Transverse colon (tissue), 4 donors: Measurements from ENCODE around the gene DNAH3. TPM values are rescaled to one million over a fixed set of nuclear protein-coding genes. Genes with fewer than 3 reads are reported as not detected.

Experiments
- DNase-seq: peaks from one replicate; pipeline ENCODE4 v3.0.0-alpha.2; 2019
- H3K27ac ChIP-seq, 4 donors: fragments of 200-600 bp; sonication (generic); 2 replicates each; pipeline ENCODE4 v1.5.1; 2016 to 2018; ENCODE audit warnings: inconsistent platforms in 4 of 4
- H3K27me3 ChIP-seq: fragments of 200-600 bp; sonication (generic); 2 replicates; pipeline ENCODE4 v1.5.1; 2017; ENCODE audit warnings: inconsistent platforms
- H3K36me3 ChIP-seq, 4 donors: fragments of 200-600 bp; sonication (generic); 2 replicates each; pipeline ENCODE4 v1.5.1; 2017 to 2019; ENCODE audit warnings: inconsistent platforms in 4 of 4
- H3K4me1 ChIP-seq, 4 donors: fragments of 200-600 bp; sonication (generic); 2 replicates each; pipeline ENCODE4 v1.5.1; 2017 to 2020; ENCODE audit warnings: inconsistent platforms in 4 of 4
- H3K4me3 ChIP-seq, 4 donors: fragments of 200-600 bp; sonication (generic); 1 replicate in 1 of 4; 2 replicates in 3 of 4; pipeline versions ENCODE4 v1.5.1 to v1.6.1; 2017 to 2019; ENCODE audit warnings: inconsistent platforms in 4 of 4
- H3K9me3 ChIP-seq, 2 donors: fragments of 200-600 bp; sonication (generic); 2 replicates each; pipeline ENCODE4 v1.5.1; 2017 to 2019; ENCODE audit warnings: inconsistent platforms in 2 of 2
- EP300 ChIP-seq: sonication (generic); formaldehyde crosslinking; IDR thresholded peaks from one replicate; pipeline ENCODE4 v1.6.1; 2017; ENCODE audit warnings: antibody characterized with exemption, low read depth
- POLR2A ChIP-seq: fragments of 450-650 bp; IDR thresholded peaks from one replicate; pipeline ENCODE4 v1.6.1; 2016; ENCODE audit warnings: antibody characterized with exemption, mild to moderate bottlenecking, moderate library complexity
- POLR2AphosphoS5 ChIP-seq, 3 donors: sonication (generic); formaldehyde crosslinking; IDR thresholded peaks; one replicate each; pipeline ENCODE4 v1.6.1; 2016; ENCODE audit warnings: antibody characterized with exemption in 3 of 3
- WGBS, 2 donors: methylation state at CpG; one replicate each; pipeline ENCODE4 v1.1.5; 2018; ENCODE audit warnings: low coverage in 1 of 2; 5-methylcytosine and 5-hydroxymethylcytosine counted together
- in situ Hi-C, 4 donors: fragments of 200-750 bp; cut with MboI; loops; one replicate each; pipeline versions ENCODE4 v1.15.0 to v1.15.1; 2017; ENCODE audit warnings: low sequenced_read_pairs in 3 of 4, low pct_ligation_motif_present in 1 of 4, low pct_unique_long_range_greater_than_20kb in 1 of 4
- intact Hi-C: fragments of 100-400 bp; cut with DNase I; formaldehyde crosslinking; loops from one replicate; pipeline ENCODE4 v1.15.1; 2023; ENCODE audit warnings: low total_unique reads
- total RNA-seq, 4 donors: library from RNA; depleted of rRNA; stranded (reverse); fragments of >200 nt; gene quantifications; one replicate each; pipeline ENCODE4 v1.1.0, GENCODE V29; 2016
- TF ChIP-seq, protein P1 (sequence below), 5 experiments: fragments of 200-600 bp in 3 of 5; fragments of 450-650 bp in 2 of 5; sonication (generic) in 3 of 5; IDR thresholded peaks; 1 replicate in 2 of 5; 2 replicates in 3 of 5; pipeline ENCODE4 v1.5.1; 2016 to 2017; ENCODE audit warnings: antibody characterized with exemption in 5 of 5, inconsistent platforms in 3 of 5, mild to moderate bottlenecking in 2 of 5, moderate library complexity in 1 of 5

DNAH3 gene
- total RNA-seq, 4 donors from 2014 or later, result 1.1 to 28.7 (median 5.5) TPM

DNA sequence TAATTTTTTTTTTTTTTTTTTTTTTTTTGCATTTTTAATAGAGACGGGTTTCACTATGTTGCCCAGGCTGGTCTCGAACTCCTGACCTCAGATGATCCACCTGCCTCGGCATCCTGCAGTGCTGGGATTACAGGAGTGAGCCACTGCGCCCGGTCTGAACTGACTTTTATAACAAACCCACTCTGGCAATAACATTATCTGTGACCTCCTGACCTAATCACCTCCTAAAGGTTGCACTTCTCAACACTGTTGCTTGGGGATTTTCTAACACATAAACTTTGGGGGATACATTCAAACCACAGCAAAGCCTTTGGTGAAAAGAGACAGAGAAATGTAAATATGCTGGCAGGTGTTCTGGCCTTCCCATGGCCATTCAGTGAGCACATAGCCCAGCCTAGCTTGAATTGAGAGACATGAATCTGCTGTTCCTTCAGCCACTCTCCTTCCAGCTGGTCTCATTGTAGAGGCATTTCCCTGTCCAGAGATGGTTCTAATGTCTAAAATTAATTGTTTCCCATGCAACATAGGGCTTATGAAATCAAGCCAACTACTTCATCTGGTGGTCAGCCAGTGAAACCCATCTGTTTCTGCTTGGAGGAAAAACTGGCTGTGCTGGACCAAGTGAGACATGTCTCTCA is 221.8 kb downstream of the DNAH3 start:
- intact Hi-C loops (no loop called here), in situ Hi-C loops (no loop called here)
- Histone ChIP-seq H3K27ac (no peak overlapping the region), H3K36me3 (peaks cover 0 to 9% (median 2%) of the 10 kb centered on the region in 4 donors), H3K4me1 (no peaks in the 10 kb centered on the region), H3K9me3 (no peaks in the 10 kb centered on the region), H3K4me3 (no peak overlapping the region), H3K27me3 (no peaks in the 10 kb centered on the region)
- WGBS, 2 donors, result 83 to 85% methylated on average over 2 to 5 of the region's 5 CpGs
- no peak for TF ChIP-seq POLR2AphosphoS5 (IDR thresholded peaks at IDR 0.05)
- TF ChIP-seq POLR2A, result no peak
- TF ChIP-seq EP300, result no peak
- TF ChIP-seq, protein P1, sequence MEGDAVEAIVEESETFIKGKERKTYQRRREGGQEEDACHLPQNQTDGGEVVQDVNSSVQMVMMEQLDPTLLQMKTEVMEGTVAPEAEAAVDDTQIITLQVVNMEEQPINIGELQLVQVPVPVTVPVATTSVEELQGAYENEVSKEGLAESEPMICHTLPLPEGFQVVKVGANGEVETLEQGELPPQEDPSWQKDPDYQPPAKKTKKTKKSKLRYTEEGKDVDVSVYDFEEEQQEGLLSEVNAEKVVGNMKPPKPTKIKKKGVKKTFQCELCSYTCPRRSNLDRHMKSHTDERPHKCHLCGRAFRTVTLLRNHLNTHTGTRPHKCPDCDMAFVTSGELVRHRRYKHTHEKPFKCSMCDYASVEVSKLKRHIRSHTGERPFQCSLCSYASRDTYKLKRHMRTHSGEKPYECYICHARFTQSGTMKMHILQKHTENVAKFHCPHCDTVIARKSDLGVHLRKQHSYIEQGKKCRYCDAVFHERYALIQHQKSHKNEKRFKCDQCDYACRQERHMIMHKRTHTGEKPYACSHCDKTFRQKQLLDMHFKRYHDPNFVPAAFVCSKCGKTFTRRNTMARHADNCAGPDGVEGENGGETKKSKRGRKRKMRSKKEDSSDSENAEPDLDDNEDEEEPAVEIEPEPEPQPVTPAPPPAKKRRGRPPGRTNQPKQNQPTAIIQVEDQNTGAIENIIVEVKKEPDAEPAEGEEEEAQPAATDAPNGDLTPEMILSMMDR (IDR thresholded peaks at IDR 0.05), result no peak
- no peak for DNase-seq

GRCh38 chr16:20925751-20926150 is 224.9 kb downstream of the DNAH3 start:
- in situ Hi-C loops (no loop called here), intact Hi-C loops (no loop called here)
- no peaks in the 10 kb centered on the region for H3K4me1 ChIP-seq
- WGBS, 2 donors, result 90 to 100% methylated on average over 1 of the region's 1 CpG
- peaks cover 0 to 9% (median 4%) of the 10 kb centered on the region in 4 donors for H3K36me3 ChIP-seq
- no peaks in the 10 kb centered on the region for H3K27me3 ChIP-seq
- no peak for TF ChIP-seq POLR2AphosphoS5 (IDR thresholded peaks at IDR 0.05)
- TF ChIP-seq, protein P1 (IDR thresholded peaks at IDR 0.05), result no peak
- TF ChIP-seq EP300, result no peak
- TF ChIP-seq POLR2A, result no peak
- H3K9me3 ChIP-seq, result no peaks in the 10 kb centered on the region
- H3K4me3 ChIP-seq, result no peak overlapping the region
- DNase-seq, result no peak
- no peak overlapping the region for H3K27ac ChIP-seq

DNA sequence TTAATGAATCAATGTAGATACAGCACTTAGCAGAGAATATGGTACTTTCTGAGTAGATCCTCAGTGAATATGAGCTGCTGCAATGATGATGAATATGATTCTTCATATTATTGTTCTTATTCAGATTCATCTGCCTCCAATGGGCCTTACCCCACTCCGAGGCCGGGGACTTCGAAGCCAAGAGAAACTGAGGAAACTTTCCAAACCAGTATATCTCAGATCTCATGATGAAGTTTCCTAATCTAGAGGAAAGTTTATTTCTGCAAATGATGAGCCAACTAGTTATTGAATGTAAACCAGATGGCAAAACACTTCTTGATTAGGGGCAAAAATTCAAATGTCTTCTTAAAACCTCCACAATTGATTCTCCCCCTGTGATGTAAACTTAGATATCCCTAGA is 226.8 kb downstream of the DNAH3 start:
- no peak overlapping the region for H3K27ac ChIP-seq
- 85% methylated on average over 3 of the region's 3 CpGs; no CpG with 5 or more reads in 1 of the 2 donors for WGBS, 2 donors
- peaks cover 0 to 9% (median 4%) of the 10 kb centered on the region in 4 donors for H3K36me3 ChIP-seq
- no peak for TF ChIP-seq POLR2A
- TF ChIP-seq, protein P1 (IDR thresholded peaks at IDR 0.05), result no peak
- TF ChIP-seq POLR2AphosphoS5 (IDR thresholded peaks at IDR 0.05), result no peak
- no peak for TF ChIP-seq EP300
- intact Hi-C loops, result no loop called here
- no peaks in the 10 kb centered on the region for H3K27me3 ChIP-seq
- H3K9me3 ChIP-seq, result no peaks in the 10 kb centered on the region
- no peaks in the 10 kb centered on the region for H3K4me1 ChIP-seq
- no peak overlapping the region for H3K4me3 ChIP-seq
- in situ Hi-C loops, result no loop called here
- DNase-seq, result no peak

DNA sequence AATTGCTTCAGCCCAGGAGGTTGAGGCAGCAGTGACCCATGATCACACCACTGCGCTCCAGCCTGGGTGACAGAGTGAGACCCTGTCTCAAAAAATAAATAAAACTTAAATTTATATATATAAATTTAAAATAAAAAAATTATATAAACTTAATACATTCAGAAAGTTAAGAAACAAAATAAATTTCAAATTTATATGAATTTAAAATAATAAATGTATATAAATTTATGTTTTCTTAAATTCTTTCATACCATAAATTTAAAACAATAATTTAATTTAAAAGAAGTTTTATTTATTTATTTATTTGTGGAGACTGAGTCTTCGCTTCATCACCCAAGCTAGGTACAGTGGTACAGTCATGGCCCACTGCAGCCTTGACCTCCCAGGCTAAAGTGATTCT is 229.8 kb downstream of the DNAH3 start:
- Histone ChIP-seq H3K9me3 (no peaks in the 10 kb centered on the region), H3K27ac (no peak overlapping the region), H3K27me3 (no peaks in the 10 kb centered on the region), H3K4me1 (no peaks in the 10 kb centered on the region), H3K36me3 (peaks cover 0 to 9% (median 4%) of the 10 kb centered on the region in 4 donors), H3K4me3 (no peak overlapping the region)
- intact Hi-C loops (no loop called here), in situ Hi-C loops (no loop called here)
- DNase-seq, result no peak
- TF ChIP-seq POLR2AphosphoS5 (IDR thresholded peaks at IDR 0.05) (no peak), POLR2A (no peak), EP300 (no peak)
- TF ChIP-seq, protein P1 (IDR thresholded peaks at IDR 0.05), result no peak
- WGBS, 2 donors, result 98 to 100% methylated on average over 2 of the region's 2 CpGs
